Esophagus mucosa (tissue), 1 donor: ENCODE measurements around the gene CFAP100. TPM values are rescaled to one million over a fixed set of nuclear protein-coding genes. Genes with fewer than 3 reads are reported as not detected.

Experiments used
- ATAC-seq: fragments of 200-7000 bp; cut with Tn5 transposase; one replicate; pipeline ENCODE4 v1.9.1; 2020
- total RNA-seq: library from RNA; stranded (reverse); gene quantifications from one replicate; pipeline ENCODE4 v1.2.4, GENCODE V29; 2023
- donor health status: DM: yes; HTN: yes; CAD: no.

CFAP100 gene
- total RNA-seq, 1 donor from 2014 or later = not detected

GRCh38 chr3:126357295-126358037 lies 37.2 kb upstream of the CFAP100 start, which contains the start of gene KLF15:
KLF15 (minus strand) TSS chr3:126357408; CDS start chr3:126352922, 4,486 bp downstream.
- peak; percentile 92 for ATAC-seq

- no peak for ATAC-seq
Observed at GRCh38 chr3:126358038-126358815, 36.5 kb upstream of the CFAP100 start.

GRCh38 chr3:126358816-126359181 lies 35.9 kb upstream of the CFAP100 start:
- no peak for ATAC-seq

- ATAC-seq = no peak
Observed at GRCh38 chr3:126360046-126360713, 34.5 kb upstream of the CFAP100 start.

- no peak for ATAC-seq
Observed at GRCh38 chr3:126360714-126361060, 34.0 kb upstream of the CFAP100 start.

- no peak for ATAC-seq
Observed at GRCh38 chr3:126361211-126361610, 33.5 kb upstream of the CFAP100 start.

GRCh38 chr3:126364130-126364695 lies 30.5 kb upstream of the CFAP100 start:
- ATAC-seq = no peak

- no peak for ATAC-seq
Observed at GRCh38 chr3:126364731-126365301, 29.9 kb upstream of the CFAP100 start.

- ATAC-seq = no peak
Observed at GRCh38 chr3:126365351-126366277, 29.1 kb upstream of the CFAP100 start.

- no peak for ATAC-seq
Observed at GRCh38 chr3:126367316-126367805, 27.3 kb upstream of the CFAP100 start.

GRCh38 chr3:126369490-126369889 lies 25.2 kb upstream of the CFAP100 start:
- no peak for ATAC-seq

GRCh38 chr3:126370055-126370454 lies 24.7 kb upstream of the CFAP100 start:
- ATAC-seq = no peak

- no peak for ATAC-seq
Observed at GRCh38 chr3:126370606-126371005, 24.1 kb upstream of the CFAP100 start.

GRCh38 chr3:126371096-126371705 lies 23.5 kb upstream of the CFAP100 start:
- peak; percentile 12 for ATAC-seq

GRCh38 chr3:126372413-126373145 lies 22.1 kb upstream of the CFAP100 start:
- ATAC-seq = peak; percentile 13

- no peak for ATAC-seq
Observed at GRCh38 chr3:126373146-126373613, 21.5 kb upstream of the CFAP100 start.

- no peak for ATAC-seq
Observed at GRCh38 chr3:126373682-126374601, 20.8 kb upstream of the CFAP100 start.

GRCh38 chr3:126375835-126376331 lies 18.8 kb upstream of the CFAP100 start:
- ATAC-seq = no peak

GRCh38 chr3:126376444-126376843 lies 18.3 kb upstream of the CFAP100 start:
- ATAC-seq = no peak
